ENCODE results near the gene LRRC8E. TPM values are rescaled to one million over a fixed set of nuclear protein-coding genes. Genes with fewer than 3 reads are reported as not detected.

Gene LRRC8E
- total RNA-seq, 1 experiment from 2014 or later, result 18.1 TPM

DNA sequence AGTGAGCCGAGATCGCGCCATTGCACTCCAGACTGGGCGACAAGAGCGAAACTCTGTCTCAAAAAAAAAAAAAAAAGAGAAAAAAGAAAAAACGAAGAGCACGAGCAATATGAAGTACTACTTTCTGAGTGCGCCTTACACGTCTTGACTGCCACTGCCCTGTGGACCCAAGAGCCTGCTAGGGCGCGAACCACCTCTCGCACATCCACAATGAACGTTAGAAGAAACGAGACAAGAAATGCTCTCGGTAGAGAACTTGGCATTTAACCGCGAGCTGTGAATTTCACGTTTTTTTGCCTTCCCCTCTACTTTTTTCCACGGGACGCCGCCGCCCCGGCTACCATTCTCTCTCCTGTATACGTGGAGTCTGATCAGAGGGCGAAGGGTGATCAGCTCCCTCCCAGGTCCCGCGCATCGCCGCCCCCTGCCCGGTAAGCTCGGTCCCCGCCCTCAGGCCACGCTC lies 54.7 kb downstream of the LRRC8E start:
- POLR2A ChIA-PET, result interaction anchor here (0.7 to 2.5 kb wide), 17 partner anchors 9 to 308 kb away, joined by 3 to 23 read pairs (median 4); partner anchors contain the start of gene SNAPC2
- no peak for ATAC-seq
- intact Hi-C loops (cut with micrococcal nuclease), result loop anchor here (5.0 kb wide), 1 partner anchor 214 kb away; no protein-coding TSS in a partner anchor

More for the DNA sequence above, 54.7 kb downstream of the LRRC8E start:
- Histone ChIP-seq H3K79me2 (ENCODE audit: insufficient read depth, low read length) (peaks cover 48% of the 10 kb centered on the region), H4K20me1 (ENCODE audit: insufficient read depth) (no peaks in the 10 kb centered on the region), H3K9me2 (ENCODE audit: insufficient read depth) (no peaks in the 10 kb centered on the region), H3K4me2 (ENCODE audit: low read length) (peak overlapping the region; percentile 92), H3K9me3 (ENCODE audit: control insufficient read depth in 1 of 2, insufficient read depth in 1 of 2, low read depth in 1 of 2, low read length in 2 of 2) (no peaks in the 10 kb centered on the region), H3K4me3 (replicated peaks in 1 of 2; ENCODE audit: low read depth in 1 of 2, low read length in 2 of 2) (peak overlapping the region; percentile 96 to 99), H3K4me1 (ENCODE audit: control insufficient read depth in 1 of 2, insufficient read depth in 2 of 2, low read length in 2 of 2) (peaks cover 13 to 25% of the 10 kb centered on the region in 2 experiments), H3K9ac (ENCODE audit: low read length) (peak overlapping the region; percentile 96), H3K27ac (ENCODE audit: low read depth, low read length) (peak overlapping the region; percentile 77), H3K36me3 (ENCODE audit: control insufficient read depth in 1 of 2, insufficient read depth in 2 of 2, low read length in 2 of 2) (peaks cover 13 to 19% of the 10 kb centered on the region in 2 experiments; a peak in 3 of 4 replicates), H2AFZ (ENCODE audit: low read depth, low read length, poor library complexity, severe bottlenecking) (no peak overlapping the region), H3K27me3 (ENCODE audit: insufficient read depth, low read length) (no peaks in the 10 kb centered on the region)
- DNase-seq (ENCODE audit: low read depth, low spot score), result no peak
- no TSS peak for BruUV-seq (replicated peaks)
- TF ChIP-seq SIN3A (IDR thresholded peaks at IDR 0.05; ENCODE audit: low read depth) (no peak), ELF1 (IDR thresholded peaks at IDR 0.05; ENCODE audit: borderline replicate concordance, low read depth) (no peak), EGR1 (IDR thresholded peaks at IDR 0.05; ENCODE audit: low read depth) (no peak), RAD21 (IDR thresholded peaks at IDR 0.05; ENCODE audit: low read depth) (no peak), EZH2phosphoT487 (IDR thresholded peaks at IDR 0.05; ENCODE audit: borderline replicate concordance) (no peak), FOSL1 (IDR thresholded peaks at IDR 0.05; ENCODE audit: low read depth) (no peak), JUND (IDR thresholded peaks at IDR 0.05) (no peak), ZFX (IDR thresholded peaks at IDR 0.05) (no peak), EZH2 (IDR thresholded peaks at IDR 0.05) (no peak), POLR2A (IDR thresholded peaks at IDR 0.05; ENCODE audit: borderline replicate concordance, extremely low read depth, insufficient read depth, insufficient read length) (no peak)
- TF ChIP-seq, protein P1, sequence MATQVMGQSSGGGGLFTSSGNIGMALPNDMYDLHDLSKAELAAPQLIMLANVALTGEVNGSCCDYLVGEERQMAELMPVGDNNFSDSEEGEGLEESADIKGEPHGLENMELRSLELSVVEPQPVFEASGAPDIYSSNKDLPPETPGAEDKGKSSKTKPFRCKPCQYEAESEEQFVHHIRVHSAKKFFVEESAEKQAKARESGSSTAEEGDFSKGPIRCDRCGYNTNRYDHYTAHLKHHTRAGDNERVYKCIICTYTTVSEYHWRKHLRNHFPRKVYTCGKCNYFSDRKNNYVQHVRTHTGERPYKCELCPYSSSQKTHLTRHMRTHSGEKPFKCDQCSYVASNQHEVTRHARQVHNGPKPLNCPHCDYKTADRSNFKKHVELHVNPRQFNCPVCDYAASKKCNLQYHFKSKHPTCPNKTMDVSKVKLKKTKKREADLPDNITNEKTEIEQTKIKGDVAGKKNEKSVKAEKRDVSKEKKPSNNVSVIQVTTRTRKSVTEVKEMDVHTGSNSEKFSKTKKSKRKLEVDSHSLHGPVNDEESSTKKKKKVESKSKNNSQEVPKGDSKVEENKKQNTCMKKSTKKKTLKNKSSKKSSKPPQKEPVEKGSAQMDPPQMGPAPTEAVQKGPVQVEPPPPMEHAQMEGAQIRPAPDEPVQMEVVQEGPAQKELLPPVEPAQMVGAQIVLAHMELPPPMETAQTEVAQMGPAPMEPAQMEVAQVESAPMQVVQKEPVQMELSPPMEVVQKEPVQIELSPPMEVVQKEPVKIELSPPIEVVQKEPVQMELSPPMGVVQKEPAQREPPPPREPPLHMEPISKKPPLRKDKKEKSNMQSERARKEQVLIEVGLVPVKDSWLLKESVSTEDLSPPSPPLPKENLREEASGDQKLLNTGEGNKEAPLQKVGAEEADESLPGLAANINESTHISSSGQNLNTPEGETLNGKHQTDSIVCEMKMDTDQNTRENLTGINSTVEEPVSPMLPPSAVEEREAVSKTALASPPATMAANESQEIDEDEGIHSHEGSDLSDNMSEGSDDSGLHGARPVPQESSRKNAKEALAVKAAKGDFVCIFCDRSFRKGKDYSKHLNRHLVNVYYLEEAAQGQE (IDR thresholded peaks at IDR 0.05; ENCODE audit: low read depth), result no peak
- TF ChIP-seq, protein P2, sequence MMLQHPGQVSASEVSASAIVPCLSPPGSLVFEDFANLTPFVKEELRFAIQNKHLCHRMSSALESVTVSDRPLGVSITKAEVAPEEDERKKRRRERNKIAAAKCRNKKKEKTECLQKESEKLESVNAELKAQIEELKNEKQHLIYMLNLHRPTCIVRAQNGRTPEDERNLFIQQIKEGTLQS (IDR thresholded peaks at IDR 0.05), result no peak
- TF ChIP-seq, protein P3, sequence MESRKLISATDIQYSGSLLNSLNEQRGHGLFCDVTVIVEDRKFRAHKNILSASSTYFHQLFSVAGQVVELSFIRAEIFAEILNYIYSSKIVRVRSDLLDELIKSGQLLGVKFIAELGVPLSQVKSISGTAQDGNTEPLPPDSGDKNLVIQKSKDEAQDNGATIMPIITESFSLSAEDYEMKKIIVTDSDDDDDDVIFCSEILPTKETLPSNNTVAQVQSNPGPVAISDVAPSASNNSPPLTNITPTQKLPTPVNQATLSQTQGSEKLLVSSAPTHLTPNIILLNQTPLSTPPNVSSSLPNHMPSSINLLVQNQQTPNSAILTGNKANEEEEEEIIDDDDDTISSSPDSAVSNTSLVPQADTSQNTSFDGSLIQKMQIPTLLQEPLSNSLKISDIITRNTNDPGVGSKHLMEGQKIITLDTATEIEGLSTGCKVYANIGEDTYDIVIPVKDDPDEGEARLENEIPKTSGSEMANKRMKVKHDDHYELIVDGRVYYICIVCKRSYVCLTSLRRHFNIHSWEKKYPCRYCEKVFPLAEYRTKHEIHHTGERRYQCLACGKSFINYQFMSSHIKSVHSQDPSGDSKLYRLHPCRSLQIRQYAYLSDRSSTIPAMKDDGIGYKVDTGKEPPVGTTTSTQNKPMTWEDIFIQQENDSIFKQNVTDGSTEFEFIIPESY (IDR thresholded peaks at IDR 0.05; ENCODE audit: extremely low read depth, insufficient replicate concordance, low read length), result no peak
- TF ChIP-seq, protein P4, sequence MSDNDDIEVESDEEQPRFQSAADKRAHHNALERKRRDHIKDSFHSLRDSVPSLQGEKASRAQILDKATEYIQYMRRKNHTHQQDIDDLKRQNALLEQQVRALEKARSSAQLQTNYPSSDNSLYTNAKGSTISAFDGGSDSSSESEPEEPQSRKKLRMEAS (IDR thresholded peaks at IDR 0.05), result no peak
- ChIA-PET CTCF (interaction anchor here (0.6 to 2.4 kb wide), 16 partner anchors 8 to 393 kb away, joined by 3 to 30 read pairs (median 5); partner anchors contain the start of gene SNAPC2), RAD21 (ENCODE audit: low non-redundant PET in 1 of 2, low total read pairs in 2 of 2, uncharacterized antibody in 2 of 2, unreplicated experiment in 2 of 2) (interaction anchor here in 1 of 2 experiments (1.6 kb wide), 1 partner anchor 212 kb away, joined by 3 read pairs; no protein-coding TSS in a partner anchor)

Measured in HCT116 (cell line).